Esophagus muscularis mucosa (tissue), 4 donors: ENCODE measurements around the gene ANKLE2.

Experiments
- EP300 ChIP-seq: sonication (generic); formaldehyde crosslinking; IDR thresholded peaks from one replicate; pipeline ENCODE4 v1.6.1; 2017; ENCODE audit warnings: antibody characterized with exemption
- POLR2A ChIP-seq: fragments of 450-650 bp; IDR thresholded peaks from one replicate; pipeline ENCODE4 v1.6.1; 2017; ENCODE audit warnings: antibody characterized with exemption, moderate library complexity, mild to moderate bottlenecking, low read depth
- POLR2AphosphoS5 ChIP-seq, 2 donors: sonication (generic); formaldehyde crosslinking; IDR thresholded peaks; one replicate each; pipeline ENCODE4 v1.6.1; 2017; ENCODE audit warnings: antibody characterized with exemption in 2 of 2
- TF ChIP-seq, protein P1 (sequence below), 3 experiments: fragments of 200-600 bp in 2 of 3; fragments of 450-650 bp in 1 of 3; sonication (generic) in 2 of 3; IDR thresholded peaks; one replicate each; pipeline ENCODE4 v1.5.1; 2017 to 2019; ENCODE audit warnings: antibody characterized with exemption in 3 of 3, mild to moderate bottlenecking in 2 of 3, moderate library complexity in 1 of 3

DNA sequence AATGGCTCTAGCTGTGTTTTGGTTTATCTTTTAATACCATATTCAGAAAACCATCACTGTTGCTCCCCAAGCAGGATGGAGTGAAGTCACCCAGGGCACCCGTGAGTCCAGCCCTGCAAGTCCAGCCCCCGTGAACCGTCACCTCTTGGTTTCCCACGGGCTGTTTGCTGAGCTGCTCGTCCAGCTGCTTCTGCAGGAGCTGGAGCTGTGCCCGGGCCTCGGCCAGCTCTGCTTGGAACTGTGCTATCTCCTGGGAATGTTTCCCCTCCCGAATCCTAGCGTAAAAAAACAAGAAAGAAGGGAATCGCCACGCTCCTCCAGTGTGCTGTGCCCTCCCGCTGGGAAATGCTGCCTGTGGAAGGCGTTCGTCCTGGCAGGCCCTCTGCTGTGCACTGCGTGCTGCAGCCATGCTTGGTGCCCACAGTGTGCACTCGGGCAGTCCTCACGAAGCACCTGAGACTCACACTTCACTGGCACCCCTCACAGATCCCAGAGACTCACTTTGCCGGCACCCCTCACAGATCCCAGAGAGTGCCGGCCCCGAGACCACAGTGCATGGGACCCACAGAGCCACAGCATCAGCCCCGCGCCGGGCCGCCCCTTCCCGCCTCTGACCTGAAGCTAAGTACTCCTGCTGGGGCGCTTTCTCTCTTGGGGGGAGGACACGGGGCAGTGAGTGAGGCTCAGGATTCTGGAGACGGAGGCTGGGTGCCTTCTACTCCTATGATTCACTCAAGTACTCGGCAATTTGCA, 15.4 kb upstream of the ANKLE2 start:
- TF ChIP-seq, protein P1, sequence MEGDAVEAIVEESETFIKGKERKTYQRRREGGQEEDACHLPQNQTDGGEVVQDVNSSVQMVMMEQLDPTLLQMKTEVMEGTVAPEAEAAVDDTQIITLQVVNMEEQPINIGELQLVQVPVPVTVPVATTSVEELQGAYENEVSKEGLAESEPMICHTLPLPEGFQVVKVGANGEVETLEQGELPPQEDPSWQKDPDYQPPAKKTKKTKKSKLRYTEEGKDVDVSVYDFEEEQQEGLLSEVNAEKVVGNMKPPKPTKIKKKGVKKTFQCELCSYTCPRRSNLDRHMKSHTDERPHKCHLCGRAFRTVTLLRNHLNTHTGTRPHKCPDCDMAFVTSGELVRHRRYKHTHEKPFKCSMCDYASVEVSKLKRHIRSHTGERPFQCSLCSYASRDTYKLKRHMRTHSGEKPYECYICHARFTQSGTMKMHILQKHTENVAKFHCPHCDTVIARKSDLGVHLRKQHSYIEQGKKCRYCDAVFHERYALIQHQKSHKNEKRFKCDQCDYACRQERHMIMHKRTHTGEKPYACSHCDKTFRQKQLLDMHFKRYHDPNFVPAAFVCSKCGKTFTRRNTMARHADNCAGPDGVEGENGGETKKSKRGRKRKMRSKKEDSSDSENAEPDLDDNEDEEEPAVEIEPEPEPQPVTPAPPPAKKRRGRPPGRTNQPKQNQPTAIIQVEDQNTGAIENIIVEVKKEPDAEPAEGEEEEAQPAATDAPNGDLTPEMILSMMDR (IDR thresholded peaks at IDR 0.05), result no peak
- TF ChIP-seq EP300 (no peak), POLR2A (no peak), POLR2AphosphoS5 (IDR thresholded peaks at IDR 0.05) (no peak)
